Measurements from ENCODE around the gene STARD3.

The STARD3 gene

DNA sequence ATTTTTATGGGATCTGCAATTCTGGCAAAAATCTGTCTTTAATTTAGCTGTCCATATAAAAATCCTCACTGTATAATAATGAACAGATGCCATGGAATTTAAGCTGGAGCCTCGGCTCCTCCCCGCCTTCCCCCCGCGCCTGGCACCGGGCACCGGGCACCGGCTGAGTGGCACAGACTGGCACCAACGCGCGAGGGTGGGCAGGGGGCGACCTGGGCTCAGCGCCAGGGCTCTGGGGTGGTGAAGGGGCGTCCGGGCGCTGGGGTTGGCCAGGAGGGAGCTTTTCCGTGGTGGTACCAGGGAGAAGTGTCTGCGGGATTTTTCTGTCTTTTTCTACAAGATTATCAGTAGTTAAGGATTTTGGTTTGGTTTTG, 38.3 kb upstream of the STARD3 start:
- DNase-seq (ENCODE audit: low spot score): no peak
- peaks cover 95% of the 10 kb centered on the region for H3K27me3 ChIP-seq (ENCODE audit: insufficient read depth, poor library complexity, severe bottlenecking)

DNA sequence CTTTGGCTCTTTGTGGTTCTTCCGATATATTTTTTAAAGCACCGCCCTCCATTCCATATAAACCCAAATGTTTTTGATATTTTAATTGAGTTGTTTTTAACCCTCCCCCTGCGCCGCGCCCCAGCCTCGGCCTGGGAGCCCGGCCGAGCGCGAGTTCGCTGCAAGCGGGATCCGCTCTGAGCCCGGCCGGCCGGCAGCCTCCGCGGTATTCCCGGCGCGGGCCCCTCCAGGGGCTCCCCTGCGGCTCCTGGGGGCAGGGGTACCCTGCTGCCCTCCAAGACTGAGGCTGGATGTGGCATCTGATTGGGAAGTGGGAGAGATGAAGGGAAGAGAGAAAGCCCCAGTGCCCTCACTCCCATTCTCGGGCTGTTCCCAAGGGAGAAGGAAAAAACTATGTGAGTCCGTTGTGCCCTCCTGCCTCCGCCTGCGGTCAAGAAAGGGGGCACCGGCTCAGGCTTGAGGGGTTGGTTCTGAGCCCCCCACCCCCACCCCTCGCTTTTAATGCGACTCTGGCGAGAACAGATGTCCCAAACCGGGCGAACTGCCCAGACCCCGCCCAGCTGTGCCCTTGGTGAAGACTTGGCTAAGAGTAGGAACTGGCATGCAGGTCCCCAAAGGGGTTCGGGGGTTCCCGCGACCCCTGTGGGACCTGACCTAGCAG, 37.8 kb upstream of the STARD3 start:
- H3K4me1 ChIP-seq (ENCODE audit: insufficient read depth, poor library complexity, severe bottlenecking): peaks cover 7% of the 10 kb centered on the region
- no peaks in the 10 kb centered on the region for H3K36me3 ChIP-seq (ENCODE audit: low read depth)
- ATAC-seq (ENCODE audit: low read depth): no peak
- no peaks in the 10 kb centered on the region for H3K9me3 ChIP-seq (ENCODE audit: severe bottlenecking)
- H3K4me3 ChIP-seq (ENCODE audit: severe bottlenecking): no peak overlapping the region
- peaks cover 98% of the 10 kb centered on the region for H3K27me3 ChIP-seq (ENCODE audit: insufficient read depth, poor library complexity, severe bottlenecking)
- TF ChIP-seq, protein P1, sequence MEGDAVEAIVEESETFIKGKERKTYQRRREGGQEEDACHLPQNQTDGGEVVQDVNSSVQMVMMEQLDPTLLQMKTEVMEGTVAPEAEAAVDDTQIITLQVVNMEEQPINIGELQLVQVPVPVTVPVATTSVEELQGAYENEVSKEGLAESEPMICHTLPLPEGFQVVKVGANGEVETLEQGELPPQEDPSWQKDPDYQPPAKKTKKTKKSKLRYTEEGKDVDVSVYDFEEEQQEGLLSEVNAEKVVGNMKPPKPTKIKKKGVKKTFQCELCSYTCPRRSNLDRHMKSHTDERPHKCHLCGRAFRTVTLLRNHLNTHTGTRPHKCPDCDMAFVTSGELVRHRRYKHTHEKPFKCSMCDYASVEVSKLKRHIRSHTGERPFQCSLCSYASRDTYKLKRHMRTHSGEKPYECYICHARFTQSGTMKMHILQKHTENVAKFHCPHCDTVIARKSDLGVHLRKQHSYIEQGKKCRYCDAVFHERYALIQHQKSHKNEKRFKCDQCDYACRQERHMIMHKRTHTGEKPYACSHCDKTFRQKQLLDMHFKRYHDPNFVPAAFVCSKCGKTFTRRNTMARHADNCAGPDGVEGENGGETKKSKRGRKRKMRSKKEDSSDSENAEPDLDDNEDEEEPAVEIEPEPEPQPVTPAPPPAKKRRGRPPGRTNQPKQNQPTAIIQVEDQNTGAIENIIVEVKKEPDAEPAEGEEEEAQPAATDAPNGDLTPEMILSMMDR (IDR thresholded peaks at IDR 0.05; ENCODE audit: poor library complexity, severe bottlenecking): no peak
- no peak overlapping the region for H3K27ac ChIP-seq (ENCODE audit: poor library complexity, severe bottlenecking)
- no peak for DNase-seq (ENCODE audit: low spot score)

More for the DNA sequence above, 38.3 kb upstream of the STARD3 start:
- ATAC-seq (ENCODE audit: low read depth): no peak
- no peak overlapping the region for H3K27ac ChIP-seq (ENCODE audit: poor library complexity, severe bottlenecking)
- H3K9me3 ChIP-seq (ENCODE audit: severe bottlenecking): no peaks in the 10 kb centered on the region
- TF ChIP-seq, protein P1 (IDR thresholded peaks at IDR 0.05; ENCODE audit: poor library complexity, severe bottlenecking): no peak
- H3K4me1 ChIP-seq (ENCODE audit: insufficient read depth, poor library complexity, severe bottlenecking): peaks cover 7% of the 10 kb centered on the region
- no peaks in the 10 kb centered on the region for H3K36me3 ChIP-seq (ENCODE audit: low read depth)
- H3K4me3 ChIP-seq (ENCODE audit: severe bottlenecking): no peak overlapping the region

DNA sequence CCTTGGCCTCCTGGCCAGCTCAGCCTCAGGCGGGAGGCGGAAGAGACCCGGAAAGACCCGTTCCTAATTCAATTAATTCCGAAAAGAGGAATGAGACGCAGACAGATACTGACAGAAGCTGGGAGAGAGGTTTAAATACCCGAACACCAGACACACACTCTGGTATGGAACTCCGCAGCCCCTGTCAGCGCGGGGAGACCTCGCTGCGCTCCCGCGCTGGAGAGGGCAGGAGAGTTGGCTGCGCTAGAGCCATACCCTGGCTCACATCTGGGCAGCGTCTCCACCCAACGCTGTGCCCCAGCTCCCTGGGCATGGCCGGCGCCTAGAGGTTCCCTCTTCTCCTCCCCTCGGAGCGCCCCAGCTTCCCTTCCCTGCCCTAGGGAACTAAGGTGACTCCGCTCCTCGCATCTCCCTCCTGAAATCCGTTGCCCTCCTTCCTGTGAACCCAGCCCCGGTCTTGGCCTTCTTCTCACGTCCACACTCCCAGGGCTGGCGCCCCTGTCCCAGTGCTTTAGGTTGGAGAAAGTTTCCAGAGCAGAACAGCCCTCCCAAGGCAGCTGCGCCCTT, 37.2 kb upstream of the STARD3 start:
- Histone ChIP-seq H3K9me3 (ENCODE audit: severe bottlenecking) (no peaks in the 10 kb centered on the region), H3K27ac (ENCODE audit: poor library complexity, severe bottlenecking) (no peak overlapping the region), H3K27me3 (ENCODE audit: insufficient read depth, poor library complexity, severe bottlenecking) (peaks cover 100% of the 10 kb centered on the region), H3K36me3 (ENCODE audit: low read depth) (no peaks in the 10 kb centered on the region), H3K4me1 (ENCODE audit: insufficient read depth, poor library complexity, severe bottlenecking) (peaks cover 7% of the 10 kb centered on the region), H3K4me3 (ENCODE audit: severe bottlenecking) (no peak overlapping the region)
- ATAC-seq (ENCODE audit: low read depth) (no peak), DNase-seq (ENCODE audit: low spot score) (no peak)
- TF ChIP-seq, protein P1 (IDR thresholded peaks at IDR 0.05; ENCODE audit: poor library complexity, severe bottlenecking): no peak

DNA sequence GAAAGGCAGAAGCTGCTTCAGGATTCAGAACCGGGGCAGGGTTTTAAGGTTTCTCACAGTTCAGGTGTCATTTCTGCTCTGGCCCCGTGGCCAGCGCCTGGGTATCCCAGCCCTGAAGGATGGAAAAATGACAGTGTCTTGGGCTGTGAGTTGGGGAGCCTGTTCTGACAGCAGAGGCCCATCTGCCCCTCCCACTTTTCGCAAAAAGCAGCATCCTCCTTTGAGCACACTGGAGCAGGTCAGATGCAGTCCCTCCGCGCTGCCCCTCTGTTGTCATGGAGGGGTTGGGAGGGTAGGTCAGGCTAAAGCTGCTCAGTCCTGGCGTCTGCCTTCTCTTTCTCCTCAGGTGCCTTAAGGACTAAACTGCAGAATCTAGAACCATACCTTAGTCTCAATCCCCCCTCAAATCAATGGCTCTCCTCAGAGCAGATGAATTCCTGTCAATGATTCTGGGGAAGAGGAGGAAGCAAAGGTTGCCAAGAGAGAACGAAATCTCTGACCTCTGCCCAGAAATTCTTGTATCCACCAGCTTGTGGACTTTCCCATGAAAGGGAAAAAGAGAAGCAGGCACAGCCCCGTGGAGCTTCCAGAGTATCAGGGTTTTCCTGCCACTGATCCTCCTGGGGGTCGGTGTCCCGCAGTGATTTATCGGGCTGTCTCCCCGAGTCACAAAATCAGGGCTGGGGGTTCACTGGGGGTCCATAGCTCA, 36.5 kb upstream of the STARD3 start:
- Histone ChIP-seq H3K4me3 (ENCODE audit: severe bottlenecking) (no peak overlapping the region), H3K36me3 (ENCODE audit: low read depth) (no peaks in the 10 kb centered on the region), H3K27ac (ENCODE audit: poor library complexity, severe bottlenecking) (no peak overlapping the region), H3K9me3 (ENCODE audit: severe bottlenecking) (no peaks in the 10 kb centered on the region), H3K27me3 (ENCODE audit: insufficient read depth, poor library complexity, severe bottlenecking) (peaks cover 100% of the 10 kb centered on the region), H3K4me1 (ENCODE audit: insufficient read depth, poor library complexity, severe bottlenecking) (peaks cover 7% of the 10 kb centered on the region)
- DNase-seq (ENCODE audit: low spot score) (no peak), ATAC-seq (ENCODE audit: low read depth) (no peak)
- TF ChIP-seq, protein P1 (IDR thresholded peaks at IDR 0.05; ENCODE audit: poor library complexity, severe bottlenecking): no peak

Measured in RWPE2 (cell line).